Left cardiac atrium (tissue), 4 donors: ENCODE data around the gene C12orf56. TPM values are rescaled to one million over a fixed set of nuclear protein-coding genes. Genes with fewer than 3 reads are reported as not detected.

ENCODE experiments used
- ATAC-seq, 2 donors: fragments of 200-7000 bp; cut with Tn5 transposase; one replicate each; pipeline ENCODE4 v1.9.1; 2020; ENCODE audit warnings: mild to moderate bottlenecking in 2 of 2, moderate library complexity in 2 of 2
- DNase-seq: peaks from one replicate; pipeline ENCODE4 v3.0.0-alpha.2; 2020
- intact Hi-C, 2 donors: fragments of 100-400 bp; cut with DNase I; formaldehyde crosslinking; loops; one replicate each; pipeline versions ENCODE4 v1.14.1 to v1.15.1; 2022 to 2023
- long read RNA-seq: library from polyadenylated mRNA; unstranded; transcript quantifications from one replicate; pipeline ENCODE4 v2.0.0, GENCODE V29; 2021
- total RNA-seq, 2 donors: library from RNA; stranded (reverse); fragmentation: NEBNext Ultra II Directional; extraction: Animal tissue kit (Norgen Biotek cat#: 25700); gene quantifications; one replicate each; pipeline ENCODE4 v1.2.1, GENCODE V29; 2021
- donor health status: DM: no; HTN: yes; CAD: no.
- donor health status: DM: no; HTN: yes; CAD: no; lungs with severe emphysema.
- donor health status: DM: yes; HTN: yes; CAD: no.
- donor health status: Dilated cardiomyopathy.

C12orf56 gene
- total RNA-seq: not detected
- long read RNA-seq: 0 reads

GRCh38 chr12:64390275-64390851 is at the start of gene C12orf56:
TSS of gene C12orf56 (minus strand) at chr12:64390758. CDS start at chr12:64390565, 193 bp downstream.
- intact Hi-C loops: loop anchor here in 1 of 2 donors (5.0 kb wide), 1 partner anchor 563 kb away; no protein-coding TSS in a partner anchor
- DNase-seq: peak; percentile 29
- ATAC-seq: peak; percentile 34 to 40

GRCh38 chr12:64440100-64440499 is 49.5 kb upstream of the C12orf56 start:
- intact Hi-C loops: no loop called here
- ATAC-seq (no peak), DNase-seq (no peak)

GRCh38 chr12:64433915-64434314 is 43.4 kb upstream of the C12orf56 start:
- ATAC-seq (no peak), DNase-seq (no peak)
- intact Hi-C loops: no loop called here

DNA sequence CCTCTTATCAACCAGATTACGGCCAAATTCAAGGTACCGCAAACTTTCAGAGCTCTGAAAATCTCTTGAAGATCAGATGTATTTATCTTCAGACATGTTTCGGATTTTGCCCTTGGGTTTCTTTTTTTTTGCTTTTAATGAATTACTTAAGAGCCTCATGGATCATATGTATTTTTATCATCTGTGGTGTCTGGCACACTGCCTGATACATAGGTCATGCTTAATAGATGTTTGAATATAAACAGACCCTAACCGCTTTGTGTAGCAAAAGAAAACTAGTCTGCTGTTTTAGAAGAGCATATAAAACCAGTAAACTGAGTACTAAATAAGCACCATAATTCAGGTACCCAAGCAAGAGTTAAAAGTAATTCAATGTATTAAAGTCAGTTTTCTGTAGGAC is 41.2 kb upstream of the C12orf56 start:
- DNase-seq (no peak), ATAC-seq (no peak)
- intact Hi-C loops: no loop called here

- intact Hi-C loops: no loop called here
- no peak for ATAC-seq
Measured at GRCh38 chr12:64430886-64431285, 40.3 kb upstream of the C12orf56 start.

GRCh38 chr12:64428956-64429355 is 38.4 kb upstream of the C12orf56 start:
- ATAC-seq (no peak), DNase-seq (no peak)
- intact Hi-C loops: no loop called here

More at GRCh38 chr12:64430886-64431285, 40.3 kb upstream of the C12orf56 start:
- DNase-seq: no peak

GRCh38 chr12:64427988-64428387 is 37.4 kb upstream of the C12orf56 start:
- ATAC-seq (no peak), DNase-seq (no peak)
- intact Hi-C loops: no loop called here

DNA sequence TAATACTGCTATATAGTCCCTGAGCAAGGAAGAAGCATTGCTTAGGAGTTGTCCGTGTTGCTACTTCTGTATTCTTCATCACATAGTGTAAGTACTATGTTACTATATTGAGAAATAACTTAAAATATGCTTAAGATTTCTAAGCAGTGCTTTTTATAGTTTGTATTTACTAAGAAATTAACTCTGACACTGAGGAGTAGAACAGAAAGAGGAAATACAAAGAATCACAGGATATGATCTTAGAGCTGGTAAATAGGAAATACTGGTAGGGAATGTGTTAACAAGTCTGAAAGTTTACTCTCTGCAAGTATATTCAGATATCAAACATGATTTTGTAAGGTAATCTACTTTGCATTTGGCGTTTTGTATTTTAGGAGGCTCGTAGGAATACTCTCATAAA is 29.1 kb upstream of the C12orf56 start:
- no peak for ATAC-seq
- intact Hi-C loops: loop anchor here in 1 of 2 donors (10.0 kb wide), 1 partner anchor 65 kb away; no protein-coding TSS in a partner anchor
- no peak for DNase-seq

DNA sequence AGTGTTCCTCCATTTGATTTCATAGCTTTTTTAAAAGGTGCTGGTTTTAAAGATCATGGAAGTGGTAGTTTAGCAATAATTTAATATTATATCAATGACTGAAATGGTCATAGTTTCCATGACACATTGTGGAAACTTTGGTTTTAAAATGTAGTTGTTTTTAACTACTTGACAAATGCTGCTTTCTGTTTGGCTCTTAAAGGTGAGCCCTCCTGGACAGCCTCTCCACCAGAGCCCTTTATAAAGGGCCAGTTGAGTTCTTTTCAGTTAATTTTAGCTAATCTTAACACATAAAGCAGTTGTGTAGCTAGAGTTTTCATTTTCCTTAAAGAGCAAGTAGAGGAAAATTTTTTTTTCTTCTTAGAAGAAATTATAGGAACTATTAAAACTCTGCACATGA is 27.7 kb upstream of the C12orf56 start:
- intact Hi-C loops: loop anchor here in 1 of 2 donors (10.0 kb wide), 1 partner anchor 67 kb away; no protein-coding TSS in a partner anchor
- DNase-seq (no peak), ATAC-seq (no peak)

GRCh38 chr12:64413884-64414283 is 23.3 kb upstream of the C12orf56 start:
- intact Hi-C loops: loop anchor here in 1 of 2 donors (10.0 kb wide), 1 partner anchor 71 kb away; no protein-coding TSS in a partner anchor
- ATAC-seq: no peak
- DNase-seq: no peak

GRCh38 chr12:64412459-64412858 is 21.9 kb upstream of the C12orf56 start:
- no peak for ATAC-seq
- intact Hi-C loops: loop anchor here in 1 of 2 donors (10.0 kb wide), 1 partner anchor 72 kb away; no protein-coding TSS in a partner anchor

DNA sequence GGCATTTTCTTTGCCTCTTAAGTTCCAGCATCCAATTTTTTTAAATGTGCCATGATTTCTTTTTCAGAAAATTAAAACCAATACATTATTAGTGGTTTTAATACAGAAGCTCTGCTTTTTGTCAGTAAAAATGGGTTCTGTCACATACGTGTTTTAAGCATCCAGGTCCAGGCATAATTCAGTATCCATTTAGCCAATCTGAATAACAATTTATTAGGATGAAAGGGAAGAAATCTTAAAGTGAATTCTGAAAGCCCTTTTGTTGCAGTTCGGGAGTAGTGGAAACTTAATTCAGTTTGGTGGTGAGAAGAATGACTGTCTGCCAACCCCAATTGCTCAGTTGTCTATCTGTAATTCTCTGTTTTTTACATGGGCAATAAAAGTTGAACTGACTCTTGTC is 20.9 kb upstream of the C12orf56 start:
- ATAC-seq (no peak), DNase-seq (no peak)
- intact Hi-C loops: loop anchor here in 1 of 2 donors (10.0 kb wide), 1 partner anchor 73 kb away; no protein-coding TSS in a partner anchor

More at GRCh38 chr12:64412459-64412858, 21.9 kb upstream of the C12orf56 start:
- DNase-seq: no peak

DNA sequence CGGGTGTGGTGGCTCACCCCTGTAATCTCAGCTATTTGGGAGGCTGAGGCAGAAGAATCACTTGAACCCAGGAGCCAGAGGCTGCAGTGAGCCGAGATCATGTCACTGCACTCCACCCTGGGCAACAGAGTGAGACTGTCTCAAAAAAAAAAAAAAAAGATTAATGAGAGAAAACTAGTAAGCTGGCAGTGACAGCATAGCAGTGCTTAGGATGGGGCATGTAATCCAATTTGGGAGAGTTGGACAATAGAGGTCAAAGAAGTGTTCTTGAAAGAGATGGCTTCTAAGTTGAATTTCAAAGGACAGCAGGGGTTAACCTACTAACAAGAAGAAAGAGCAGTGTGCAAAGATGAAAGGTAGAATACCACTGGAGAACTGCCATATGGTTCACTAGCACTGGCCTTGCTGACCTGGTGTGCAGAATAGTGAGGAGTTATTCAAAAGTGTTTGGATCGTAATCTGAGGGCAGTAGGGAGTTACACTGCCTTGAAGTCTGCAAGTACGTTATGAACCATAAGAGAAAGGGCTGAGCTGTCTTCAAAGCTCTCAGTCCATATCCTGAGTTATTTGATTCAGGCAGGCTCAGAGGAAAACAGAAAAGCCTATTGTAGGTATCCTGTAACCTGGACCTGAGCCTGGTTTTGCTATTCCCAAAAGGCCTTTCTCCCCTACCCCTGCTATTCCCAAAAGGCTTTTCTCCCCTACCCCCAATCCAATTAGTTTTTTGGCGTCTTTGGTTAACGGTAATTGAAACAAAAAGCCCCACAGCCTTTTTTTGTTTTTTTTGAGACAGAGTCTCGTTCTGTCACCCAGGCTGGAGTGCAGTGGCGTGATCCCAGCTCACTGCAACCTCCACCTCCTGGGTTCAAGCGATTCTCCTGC is 17.0 kb upstream of the C12orf56 start:
- ATAC-seq (no peak), DNase-seq (no peak)
- intact Hi-C loops: no loop called here

- intact Hi-C loops: no loop called here
- ATAC-seq (peak; percentile 56 to 69), DNase-seq (peak; percentile 70)
Measured at GRCh38 chr12:64404470-64405256, 14.1 kb upstream of the C12orf56 start.

GRCh38 chr12:64403707-64404469 is 13.3 kb upstream of the C12orf56 start, which contains the start of gene XPOT:
TSS of gene XPOT (plus strand) at chr12:64404392. CDS start at chr12:64410036, 5,644 bp downstream.
- ATAC-seq (peak; percentile 95 to 96), DNase-seq (peak; percentile 96)
- intact Hi-C loops: no loop called here

GRCh38 chr12:64402181-64402580 is 11.6 kb upstream of the C12orf56 start:
- DNase-seq: no peak
- ATAC-seq: no peak
- intact Hi-C loops: no loop called here

DNA sequence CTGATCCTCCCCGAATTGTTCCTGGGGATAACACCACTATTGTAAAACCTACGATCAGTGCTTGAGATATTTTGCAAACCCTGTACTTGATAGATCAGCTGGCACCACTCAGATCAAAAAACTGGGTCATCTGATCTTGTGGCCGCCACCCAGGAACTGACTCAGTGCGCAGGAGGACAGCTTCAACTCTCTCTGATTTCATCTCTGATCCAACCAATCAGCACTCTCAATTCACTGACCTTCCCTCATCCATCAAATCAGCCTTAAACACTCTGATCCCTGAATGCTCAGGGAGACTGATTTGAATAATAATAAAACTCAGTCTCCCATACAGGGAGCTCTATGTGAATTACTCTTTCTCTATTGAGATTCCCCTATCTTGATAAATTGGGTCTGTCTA is 9.5 kb upstream of the C12orf56 start:
- intact Hi-C loops: no loop called here
- no peak for DNase-seq
- no peak for ATAC-seq

- no peak for ATAC-seq
- intact Hi-C loops: no loop called here
- no peak for DNase-seq
Measured at GRCh38 chr12:64395739-64396138, 5.2 kb upstream of the C12orf56 start.
